ENCODE results near the gene PTGFRN.

The PTGFRN gene

DNA sequence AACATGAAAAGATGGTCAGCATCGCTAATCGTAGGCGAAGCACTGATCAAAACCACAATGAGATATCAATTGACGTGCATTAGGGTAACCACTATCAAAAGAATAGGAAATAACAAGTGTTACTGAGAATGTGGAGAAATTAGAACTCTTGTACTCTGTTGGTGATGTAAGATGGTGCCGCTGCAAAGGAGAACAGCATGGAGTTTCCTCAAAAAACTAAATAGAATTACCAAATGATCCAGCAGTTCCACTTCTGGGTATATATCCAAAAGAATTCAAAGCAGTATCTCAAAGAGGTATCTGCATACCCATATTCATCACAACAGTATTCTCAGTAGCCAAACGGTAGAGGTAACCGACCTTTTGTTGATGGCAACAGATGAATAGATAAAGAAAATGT lies 83.6 kb downstream of the PTGFRN start:
- DNase-seq (ENCODE audit: low read depth in 1 of 2, low spot score in 1 of 2): no peak

DNA sequence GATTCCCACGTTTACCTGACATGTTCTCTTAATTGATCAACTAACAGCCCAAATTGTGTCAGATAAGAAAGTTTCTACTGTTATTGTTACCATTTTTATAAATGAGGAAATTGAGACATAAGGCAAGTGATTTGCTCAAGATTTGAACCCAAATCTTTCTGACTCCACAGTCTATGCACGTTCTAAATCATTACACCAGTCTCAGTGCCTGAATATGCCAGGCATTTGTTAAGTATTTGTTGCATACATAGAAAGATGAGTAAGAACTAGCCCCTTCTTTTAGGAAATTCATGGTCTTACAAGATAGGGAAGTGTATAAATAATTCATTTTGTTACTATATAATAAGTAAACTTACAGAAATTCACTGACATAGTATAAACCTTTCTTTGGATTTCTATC lies 84.7 kb downstream of the PTGFRN start:
- DNase-seq (ENCODE audit: low read depth in 1 of 2, low spot score in 1 of 2): no peak

GRCh38 chr1:116997066-116997465 lies 87.3 kb downstream of the PTGFRN start:
- DNase-seq (ENCODE audit: low read depth in 1 of 2, low spot score in 1 of 2): no peak

GRCh38 chr1:116997636-116998035 lies 87.9 kb downstream of the PTGFRN start:
- no peak for DNase-seq (ENCODE audit: low read depth in 1 of 2, low spot score in 1 of 2)

GRCh38 chr1:116999596-116999995 lies 89.9 kb downstream of the PTGFRN start:
- no peak for DNase-seq (ENCODE audit: low read depth in 1 of 2, low spot score in 1 of 2)

DNA sequence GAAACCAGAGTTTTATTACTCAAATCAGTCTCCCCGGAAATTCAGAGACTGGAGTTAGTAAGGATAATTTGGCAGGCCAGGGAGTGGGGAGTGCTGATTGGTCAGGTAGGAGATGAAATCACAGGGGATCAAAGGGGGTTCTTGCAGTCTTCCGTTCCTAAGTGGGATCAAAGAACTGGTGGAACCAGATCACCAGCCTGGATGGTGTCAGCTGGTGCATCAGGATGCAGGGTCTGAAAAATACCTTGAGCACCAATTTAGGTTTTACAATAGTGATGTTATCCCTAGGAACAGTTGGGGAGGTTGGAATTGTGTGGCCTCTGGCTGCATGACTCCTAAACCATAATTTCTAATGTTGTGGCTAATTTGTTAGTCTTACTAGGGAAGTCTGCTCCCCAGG lies 90.4 kb downstream of the PTGFRN start:
- no peak for DNase-seq (ENCODE audit: low read depth in 1 of 2, low spot score in 1 of 2)

DNA sequence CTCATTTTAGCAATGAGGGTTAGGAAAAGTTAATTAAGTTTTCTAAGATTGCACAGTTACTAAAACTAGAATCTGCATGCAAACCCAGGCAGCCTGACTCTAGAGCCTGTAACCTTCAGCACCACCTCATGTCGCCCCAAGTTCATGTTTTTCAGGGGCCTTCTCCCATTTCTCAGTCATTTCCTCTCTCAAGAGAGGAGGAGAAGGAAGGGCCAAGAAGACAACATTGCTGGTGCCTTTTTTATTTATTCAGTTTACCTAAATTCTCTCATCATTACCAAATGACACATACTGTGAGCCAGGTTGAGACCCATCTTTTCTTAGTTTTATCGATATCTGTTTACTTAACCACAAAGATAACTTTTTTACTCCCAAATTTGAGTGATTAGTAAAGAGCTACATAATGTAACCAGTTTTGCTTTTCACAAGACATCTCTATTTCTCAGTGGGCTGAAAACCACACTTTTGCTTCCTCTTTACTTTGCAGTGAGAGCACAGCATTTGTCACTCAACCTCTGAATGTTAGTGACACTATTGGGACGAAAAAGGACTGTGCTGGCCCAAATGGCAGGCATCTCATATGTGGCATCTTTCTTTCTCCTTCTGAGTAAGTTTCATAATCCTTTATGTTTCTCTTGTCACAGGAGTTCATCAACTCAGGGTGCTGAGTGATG lies 91.7 kb downstream of the PTGFRN start, which contains the start of gene CD101:
TSS of gene CD101 (plus strand) at position 507 of the 674 bp plus-strand sequence. CDS start at position 565, 58 bp downstream.
- DNase-seq (ENCODE audit: low read depth in 1 of 2, low spot score in 1 of 2): no peak

- no peak for DNase-seq (ENCODE audit: low read depth in 1 of 2, low spot score in 1 of 2)
Observed at GRCh38 chr1:117003223-117003875, 93.6 kb downstream of the PTGFRN start.

DNA sequence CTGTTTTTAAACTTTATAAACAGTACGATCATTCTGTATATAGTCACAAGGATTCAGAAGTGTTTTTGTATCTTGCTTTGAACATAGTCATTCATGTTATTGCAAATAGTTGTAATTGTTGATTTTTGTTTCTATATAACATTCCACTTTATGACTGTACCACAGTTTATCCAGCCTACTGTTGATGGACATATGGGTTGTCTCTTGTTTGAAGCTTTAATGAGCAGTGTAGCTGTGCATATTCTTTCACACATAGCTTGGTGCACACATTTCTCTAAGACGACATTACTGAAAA lies 98.0 kb downstream of the PTGFRN start:
- no peak for DNase-seq (ENCODE audit: low read depth in 1 of 2, low spot score in 1 of 2)

GRCh38 chr1:117008656-117009055 lies 98.9 kb downstream of the PTGFRN start:
- no peak for DNase-seq (ENCODE audit: low read depth in 1 of 2, low spot score in 1 of 2)

- DNase-seq (ENCODE audit: low read depth in 1 of 2, low spot score in 1 of 2): no peak
Observed at GRCh38 chr1:117009132-117009531, 99.4 kb downstream of the PTGFRN start.

DNA sequence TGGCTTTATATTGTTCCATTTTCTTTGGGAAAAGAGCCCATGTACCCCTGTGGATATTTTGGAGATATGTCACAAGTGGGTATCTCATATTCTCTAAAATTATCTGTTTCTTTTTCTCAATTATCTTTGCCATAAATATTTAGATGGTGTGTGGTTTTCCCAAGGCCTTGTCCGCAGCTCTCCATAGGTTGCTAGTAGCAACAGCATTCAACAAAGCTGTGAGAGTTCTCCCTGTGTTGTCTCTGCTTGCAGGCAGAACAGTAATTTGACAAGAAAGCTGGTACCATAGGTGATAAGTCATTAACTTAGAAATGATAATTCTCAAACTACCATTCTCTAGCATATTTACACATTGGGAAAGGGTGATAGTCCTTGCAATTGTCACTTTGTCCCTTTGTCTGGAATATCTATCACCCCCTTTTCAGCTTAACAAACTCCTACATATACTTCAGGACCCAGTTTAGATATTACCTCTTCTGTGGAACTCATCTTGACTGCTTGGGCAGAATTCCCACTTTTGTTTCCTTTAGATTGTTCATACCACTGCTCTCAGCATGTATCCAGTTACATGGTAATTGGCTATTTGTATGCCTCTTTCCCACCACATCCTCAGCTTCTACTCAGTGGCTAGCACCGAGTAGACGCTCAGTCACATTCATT lies 100.7 kb downstream of the PTGFRN start:
- no peak for DNase-seq (ENCODE audit: low read depth in 1 of 2, low spot score in 1 of 2)

DNA sequence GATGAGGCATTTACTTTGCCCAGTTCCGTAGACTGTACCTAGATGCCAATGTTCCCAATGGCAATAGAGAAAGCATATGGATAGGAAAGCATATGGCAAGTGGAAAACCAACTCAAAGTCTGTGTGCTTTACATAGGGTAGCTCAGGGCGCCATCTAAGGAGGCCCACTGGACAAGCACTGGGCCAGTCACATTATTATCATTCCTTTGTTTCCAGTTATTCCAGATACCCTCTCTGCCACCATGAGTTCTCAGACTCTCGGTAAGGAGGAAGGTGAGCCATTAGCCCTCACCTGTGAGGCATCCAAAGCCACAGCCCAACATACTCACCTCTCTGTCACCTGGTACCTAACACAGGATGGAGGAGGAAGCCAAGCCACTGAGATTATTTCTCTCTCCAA lies 101.6 kb downstream of the PTGFRN start:
- no peak for DNase-seq (ENCODE audit: low read depth in 1 of 2, low spot score in 1 of 2)

DNA sequence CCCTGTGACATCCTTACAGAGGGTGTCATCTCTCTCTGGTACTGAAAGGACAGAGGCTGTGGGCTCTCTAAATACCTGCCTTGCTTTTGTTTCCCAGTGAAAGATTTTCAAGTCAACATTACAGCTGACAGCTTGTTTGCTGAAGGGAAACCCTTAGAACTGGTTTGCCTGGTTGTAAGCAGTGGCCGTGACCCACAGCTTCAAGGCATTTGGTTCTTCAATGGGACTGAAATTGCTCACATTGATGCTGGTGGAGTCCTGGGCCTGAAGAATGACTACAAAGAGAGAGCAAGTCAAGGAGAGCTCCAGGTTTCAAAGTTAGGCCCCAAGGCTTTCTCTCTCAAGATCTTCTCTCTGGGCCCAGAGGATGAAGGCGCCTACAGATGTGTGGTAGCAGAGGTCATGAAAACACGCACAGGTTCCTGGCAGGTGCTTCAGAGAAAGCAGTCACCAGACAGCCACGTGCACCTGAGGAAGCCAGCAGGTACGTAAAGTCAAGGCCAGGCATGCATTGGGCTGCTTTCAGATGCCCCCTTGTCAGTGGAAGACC lies 103.7 kb downstream of the PTGFRN start:
- DNase-seq (ENCODE audit: low read depth in 1 of 2, low spot score in 1 of 2): no peak

DNA sequence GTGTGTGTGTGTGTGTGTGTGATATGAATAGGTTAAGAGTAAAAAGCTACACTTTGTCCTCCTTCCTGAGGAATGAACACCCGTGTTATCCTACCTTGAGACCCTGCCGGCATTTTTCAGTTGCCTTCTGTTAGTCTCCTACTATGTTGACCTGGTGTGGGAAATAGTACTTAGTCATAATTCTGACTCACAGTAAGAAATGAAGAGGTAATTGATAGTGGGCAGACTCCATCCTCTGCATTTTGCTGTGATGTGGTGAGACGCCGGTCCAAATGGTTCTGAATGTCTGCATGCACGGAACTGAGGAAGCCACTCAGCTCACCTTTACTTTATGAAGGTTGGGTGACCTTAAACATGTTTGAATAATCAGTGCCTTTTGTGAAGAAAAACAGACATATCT lies 104.5 kb downstream of the PTGFRN start:
- DNase-seq (ENCODE audit: low read depth in 1 of 2, low spot score in 1 of 2): peak in 1 of 2 donors; percentile 17

DNA sequence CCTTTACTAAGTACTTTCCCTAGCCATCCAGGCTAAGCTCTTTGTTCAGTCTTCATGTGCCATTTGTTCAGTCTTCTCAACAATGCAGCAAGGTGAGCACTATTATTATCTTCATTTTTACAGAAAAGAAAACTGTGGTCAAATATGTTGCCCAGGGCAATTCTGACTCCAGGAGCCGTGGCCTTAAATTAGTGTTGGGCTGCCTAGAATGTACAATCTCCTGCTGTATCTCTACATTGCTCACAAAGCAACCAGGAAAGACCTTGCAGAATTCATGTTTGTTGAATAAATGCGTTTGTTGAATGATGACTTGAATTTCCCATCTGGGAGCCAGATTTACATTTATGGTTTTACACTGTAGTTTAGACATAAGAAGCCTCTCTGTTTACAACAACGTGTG lies 106.0 kb downstream of the PTGFRN start:
- no peak for DNase-seq (ENCODE audit: low read depth in 1 of 2, low spot score in 1 of 2)

- DNase-seq (ENCODE audit: low read depth in 1 of 2, low spot score in 1 of 2): no peak
Observed at GRCh38 chr1:117017062-117017461, 107.3 kb downstream of the PTGFRN start.

- DNase-seq (ENCODE audit: low read depth in 1 of 2, low spot score in 1 of 2): no peak
Observed at GRCh38 chr1:117017648-117018047, 107.9 kb downstream of the PTGFRN start.

- DNase-seq (ENCODE audit: low read depth in 1 of 2, low spot score in 1 of 2): no peak
Observed at GRCh38 chr1:117020526-117021156, 110.9 kb downstream of the PTGFRN start.

GRCh38 chr1:117022114-117022513 lies 112.4 kb downstream of the PTGFRN start:
- DNase-seq (ENCODE audit: low read depth in 1 of 2, low spot score in 1 of 2): no peak

DNA sequence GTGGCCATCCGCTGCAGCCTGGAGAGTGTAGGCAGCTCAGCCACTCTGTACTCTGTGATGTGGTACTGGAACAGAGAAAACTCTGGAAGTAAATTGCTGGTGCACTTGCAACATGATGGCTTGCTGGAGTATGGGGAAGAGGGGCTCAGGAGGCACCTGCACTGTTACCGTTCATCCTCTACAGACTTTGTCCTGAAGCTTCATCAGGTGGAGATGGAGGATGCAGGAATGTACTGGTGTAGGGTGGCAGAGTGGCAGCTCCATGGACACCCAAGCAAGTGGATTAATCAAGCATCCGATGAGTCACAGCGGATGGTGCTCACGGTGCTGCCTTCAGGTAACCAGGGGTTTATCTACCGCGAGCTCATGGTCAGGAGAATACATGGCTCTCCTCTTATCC lies 115.9 kb downstream of the PTGFRN start:
- DNase-seq (ENCODE audit: low read depth in 1 of 2, low spot score in 1 of 2): no peak

GRCh38 chr1:117026361-117026760 lies 116.6 kb downstream of the PTGFRN start:
- no peak for DNase-seq (ENCODE audit: low read depth in 1 of 2, low spot score in 1 of 2)
